Measurements from ENCODE around the gene GRXCR1. TPM values are rescaled to one million over a fixed set of nuclear protein-coding genes. Genes with fewer than 3 reads are reported as not detected.

The GRXCR1 gene
- total RNA-seq, 1 experiment from 2014 or later = not detected

GRCh38 chr4:42906891-42907759 is 14.6 kb downstream of the GRXCR1 start:
- no peak for DNase-seq
- no peaks in the 10 kb centered on the region for H3K36me3 ChIP-seq (replicated peaks; ENCODE audit: control insufficient read depth, insufficient read depth, low read length)
- no peaks in the 10 kb centered on the region for H3K27me3 ChIP-seq (ENCODE audit: control insufficient read depth, insufficient read depth, low read length)
- H3K4me3 ChIP-seq (ENCODE audit: insufficient read depth, low read depth, low read length) = no peak overlapping the region

DNA sequence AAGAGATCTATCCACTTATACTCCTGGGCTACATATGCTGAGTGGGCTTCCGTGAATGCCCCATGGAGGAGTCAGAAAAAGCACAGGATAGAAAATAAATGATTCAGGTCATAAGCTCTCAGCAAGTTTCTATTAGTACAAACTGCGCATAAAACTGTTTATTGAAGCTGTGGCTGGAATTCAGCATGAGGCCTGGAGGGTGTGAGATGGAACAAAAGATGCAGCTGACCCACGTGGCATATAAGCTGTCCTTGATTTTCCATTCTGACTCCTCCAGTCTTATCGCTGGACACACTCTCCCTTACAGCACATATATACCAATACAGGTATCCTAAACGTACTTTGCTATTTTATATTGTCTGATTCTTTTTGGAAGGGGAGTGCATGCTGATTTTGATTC is 17.9 kb downstream of the GRXCR1 start:
- DNase-seq = no peak
- no peaks in the 10 kb centered on the region for H3K27me3 ChIP-seq (ENCODE audit: control insufficient read depth, insufficient read depth, low read length)
- H3K4me3 ChIP-seq (ENCODE audit: insufficient read depth, low read depth, low read length) = no peak overlapping the region
- no peaks in the 10 kb centered on the region for H3K36me3 ChIP-seq (replicated peaks; ENCODE audit: control insufficient read depth, insufficient read depth, low read length)

- H3K36me3 ChIP-seq (replicated peaks; ENCODE audit: control insufficient read depth, insufficient read depth, low read length) = no peaks in the 10 kb centered on the region
These were observed 22.4 kb downstream of the GRXCR1 start for GRCh38 chr4:42914937-42915336.

DNA sequence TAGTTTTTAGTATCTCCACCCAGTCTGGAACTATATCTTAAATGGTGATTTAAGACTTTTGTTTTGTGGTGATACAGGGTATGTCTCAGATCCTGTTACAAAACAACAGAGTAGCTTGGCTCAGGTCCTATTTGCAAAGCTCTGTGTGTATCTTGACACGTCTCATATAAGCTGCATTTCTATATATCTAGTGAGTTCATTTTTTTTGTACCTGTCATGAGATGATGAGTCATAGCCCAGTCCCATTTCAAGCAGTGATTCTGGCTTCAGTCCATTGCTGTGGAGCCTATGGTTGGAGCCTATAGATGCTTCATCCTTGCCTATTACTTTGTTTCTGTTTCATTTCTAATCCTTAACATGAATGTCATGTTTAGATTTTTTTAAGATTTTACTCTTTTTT is 23.0 kb downstream of the GRXCR1 start:
- no peak overlapping the region for H3K4me3 ChIP-seq (ENCODE audit: insufficient read depth, low read depth, low read length)
- H3K27me3 ChIP-seq (ENCODE audit: control insufficient read depth, insufficient read depth, low read length) = no peaks in the 10 kb centered on the region
- no peaks in the 10 kb centered on the region for H3K36me3 ChIP-seq (replicated peaks; ENCODE audit: control insufficient read depth, insufficient read depth, low read length)
- DNase-seq = no peak

More at GRCh38 chr4:42914937-42915336, 22.4 kb downstream of the GRXCR1 start:
- DNase-seq = no peak
- Histone ChIP-seq H3K4me3 (ENCODE audit: insufficient read depth, low read depth, low read length) (no peak overlapping the region), H3K27me3 (ENCODE audit: control insufficient read depth, insufficient read depth, low read length) (no peaks in the 10 kb centered on the region)

DNA sequence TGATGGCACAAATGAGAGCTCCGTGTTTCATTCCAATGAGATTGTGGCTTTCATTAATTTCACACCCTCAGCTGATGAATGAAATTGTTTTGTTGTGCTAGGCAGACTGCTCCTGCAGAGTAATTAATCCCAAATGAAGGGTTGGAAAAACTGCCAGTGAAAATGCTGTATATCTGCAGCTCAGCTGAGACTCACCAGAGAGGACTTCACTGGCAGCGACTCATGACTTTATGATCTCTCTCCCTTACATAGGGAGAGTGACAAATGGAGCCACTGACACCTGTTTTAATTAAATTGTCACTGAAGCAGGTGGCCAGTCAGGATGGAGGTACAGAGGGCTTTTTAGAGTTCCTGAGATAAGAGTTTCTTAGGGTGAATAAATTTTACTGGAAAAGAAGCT is 24.8 kb downstream of the GRXCR1 start:
- DNase-seq = no peak
- H3K27me3 ChIP-seq (ENCODE audit: control insufficient read depth, insufficient read depth, low read length) = no peaks in the 10 kb centered on the region

DNA sequence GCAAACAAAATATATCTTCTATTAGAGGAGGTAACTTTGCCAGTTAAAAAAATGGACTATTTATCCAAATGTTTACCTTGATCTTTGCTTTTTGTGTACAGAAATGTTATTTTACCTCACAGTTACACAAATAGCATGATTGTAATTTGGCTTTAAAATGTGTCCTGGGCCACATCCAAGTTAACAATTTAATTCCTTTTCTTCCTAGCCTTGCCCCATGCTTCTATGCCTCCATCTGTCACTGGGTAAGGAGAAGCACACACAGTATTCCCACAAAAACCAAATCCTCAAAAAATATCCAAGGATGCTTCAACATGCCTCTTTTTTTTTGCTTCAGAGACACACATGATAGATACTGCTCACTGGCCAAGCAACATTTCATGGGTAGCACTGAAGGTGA is 30.9 kb downstream of the GRXCR1 start:
- no peak for DNase-seq
- H3K36me3 ChIP-seq (replicated peaks; ENCODE audit: control insufficient read depth, insufficient read depth, low read length) = no peaks in the 10 kb centered on the region
- H3K27me3 ChIP-seq (ENCODE audit: control insufficient read depth, insufficient read depth, low read length) = no peaks in the 10 kb centered on the region
- no peak overlapping the region for H3K4me3 ChIP-seq (ENCODE audit: insufficient read depth, low read depth, low read length)

More for the DNA sequence above, 24.8 kb downstream of the GRXCR1 start:
- Histone ChIP-seq H3K36me3 (replicated peaks; ENCODE audit: control insufficient read depth, insufficient read depth, low read length) (no peaks in the 10 kb centered on the region), H3K4me3 (ENCODE audit: insufficient read depth, low read depth, low read length) (no peak overlapping the region)

DNA sequence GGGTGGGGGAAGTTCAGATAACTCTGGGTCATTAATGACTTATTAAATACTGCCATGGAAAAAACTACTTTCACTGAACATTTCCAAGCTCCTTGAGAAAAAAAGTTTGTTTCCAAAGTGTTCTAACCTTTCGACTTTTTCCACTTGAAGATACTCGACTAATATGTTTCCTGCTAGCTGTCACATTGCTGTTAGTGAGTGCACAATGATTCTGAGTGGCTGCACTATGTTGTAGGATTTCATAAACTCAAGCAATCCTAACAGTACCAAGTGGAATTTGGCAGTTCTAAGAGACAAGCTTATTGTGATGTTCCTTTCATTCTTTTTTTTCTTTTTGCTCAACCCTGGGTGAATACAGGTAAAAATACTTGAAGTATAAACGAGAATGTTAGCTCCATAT is 33.4 kb downstream of the GRXCR1 start:
- no peak for DNase-seq
- Histone ChIP-seq H3K27me3 (ENCODE audit: control insufficient read depth, insufficient read depth, low read length) (no peaks in the 10 kb centered on the region), H3K36me3 (replicated peaks; ENCODE audit: control insufficient read depth, insufficient read depth, low read length) (no peaks in the 10 kb centered on the region), H3K4me3 (ENCODE audit: insufficient read depth, low read depth, low read length) (no peak overlapping the region)

- Histone ChIP-seq H3K4me3 (ENCODE audit: insufficient read depth, low read depth, low read length) (no peak overlapping the region), H3K27me3 (ENCODE audit: control insufficient read depth, insufficient read depth, low read length) (no peaks in the 10 kb centered on the region), H3K36me3 (replicated peaks; ENCODE audit: control insufficient read depth, insufficient read depth, low read length) (no peaks in the 10 kb centered on the region)
- DNase-seq = no peak
These were observed 35.4 kb downstream of the GRXCR1 start for GRCh38 chr4:42927946-42928345.

DNA sequence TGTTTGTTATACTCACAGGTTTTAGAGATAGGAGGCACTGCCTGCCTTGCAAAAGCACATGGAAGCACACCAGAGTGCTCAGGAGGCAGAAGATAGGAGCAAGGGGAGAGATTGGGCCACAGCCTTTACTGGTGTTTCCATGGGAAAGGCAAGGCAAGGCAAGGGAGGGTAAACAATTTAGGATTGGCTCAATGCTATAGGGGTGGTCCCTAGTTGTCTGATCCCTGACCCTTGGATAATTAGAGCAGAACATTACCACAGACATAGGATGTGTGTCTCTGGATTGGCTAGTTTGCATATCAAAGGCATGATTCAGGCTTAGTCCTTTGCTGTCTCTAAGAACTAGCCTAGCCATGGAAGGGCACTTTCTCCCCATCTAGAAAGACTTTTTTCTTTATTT is 36.1 kb downstream of the GRXCR1 start:
- Histone ChIP-seq H3K27me3 (ENCODE audit: control insufficient read depth, insufficient read depth, low read length) (no peaks in the 10 kb centered on the region), H3K36me3 (replicated peaks; ENCODE audit: control insufficient read depth, insufficient read depth, low read length) (no peaks in the 10 kb centered on the region), H3K4me3 (ENCODE audit: insufficient read depth, low read depth, low read length) (no peak overlapping the region)
- DNase-seq = no peak

- no peak overlapping the region for H3K4me3 ChIP-seq (ENCODE audit: insufficient read depth, low read depth, low read length)
- H3K36me3 ChIP-seq (replicated peaks; ENCODE audit: control insufficient read depth, insufficient read depth, low read length) = no peaks in the 10 kb centered on the region
- DNase-seq = no peak
- no peaks in the 10 kb centered on the region for H3K27me3 ChIP-seq (ENCODE audit: control insufficient read depth, insufficient read depth, low read length)
These were observed 49.7 kb downstream of the GRXCR1 start for GRCh38 chr4:42942216-42942615.

- DNase-seq = no peak
- Histone ChIP-seq H3K4me3 (ENCODE audit: insufficient read depth, low read depth, low read length) (no peak overlapping the region), H3K36me3 (replicated peaks; ENCODE audit: control insufficient read depth, insufficient read depth, low read length) (no peaks in the 10 kb centered on the region), H3K27me3 (ENCODE audit: control insufficient read depth, insufficient read depth, low read length) (no peaks in the 10 kb centered on the region)
These were observed 53.4 kb downstream of the GRXCR1 start for GRCh38 chr4:42945874-42946273.

- no peak for DNase-seq
- H3K36me3 ChIP-seq (replicated peaks; ENCODE audit: control insufficient read depth, insufficient read depth, low read length) = no peaks in the 10 kb centered on the region
These were observed 60.8 kb downstream of the GRXCR1 start for GRCh38 chr4:42953321-42953720.

DNA sequence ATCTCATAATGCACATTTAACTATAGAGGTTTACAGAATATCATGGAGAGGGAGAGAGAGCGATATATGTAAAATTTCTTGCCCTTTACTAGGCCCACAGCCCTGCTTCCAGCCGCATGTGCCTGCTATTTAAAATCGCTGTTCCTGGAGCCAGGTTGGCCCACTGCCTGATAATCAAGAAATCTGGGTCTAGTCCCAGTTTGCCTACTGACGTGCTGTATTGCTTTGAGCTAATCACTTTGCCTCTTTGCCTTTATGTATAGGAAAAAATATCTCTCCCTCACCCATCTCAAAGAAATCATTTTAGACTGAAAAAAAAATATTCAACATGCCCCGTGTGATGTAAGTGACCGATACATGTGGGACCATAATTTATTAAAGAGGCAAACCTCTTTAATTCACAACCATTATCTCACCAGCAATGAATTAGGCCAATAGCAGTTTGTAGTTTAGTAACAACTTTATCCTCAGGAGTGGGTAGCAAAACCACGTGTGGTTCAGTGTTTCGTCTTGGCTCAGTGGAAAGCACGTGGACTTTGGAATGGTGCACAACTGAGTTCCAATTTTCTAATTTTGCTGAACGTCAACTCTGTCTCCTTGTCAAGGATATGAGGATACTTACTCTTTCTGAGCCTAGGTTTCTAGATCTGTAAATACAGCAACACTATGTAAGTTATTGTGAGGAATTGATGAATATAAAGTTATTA is 62.6 kb downstream of the GRXCR1 start:
- H3K27me3 ChIP-seq (ENCODE audit: control insufficient read depth, insufficient read depth, low read length) = no peaks in the 10 kb centered on the region
- DNase-seq = no peak
- no peak overlapping the region for H3K4me3 ChIP-seq (ENCODE audit: insufficient read depth, low read depth, low read length)
- no peaks in the 10 kb centered on the region for H3K36me3 ChIP-seq (replicated peaks; ENCODE audit: control insufficient read depth, insufficient read depth, low read length)

More at GRCh38 chr4:42953321-42953720, 60.8 kb downstream of the GRXCR1 start:
- H3K27me3 ChIP-seq (ENCODE audit: control insufficient read depth, insufficient read depth, low read length) = no peaks in the 10 kb centered on the region
- H3K4me3 ChIP-seq (ENCODE audit: insufficient read depth, low read depth, low read length) = no peak overlapping the region

GRCh38 chr4:42955746-42956505 is 63.4 kb downstream of the GRXCR1 start:
- no peaks in the 10 kb centered on the region for H3K36me3 ChIP-seq (replicated peaks; ENCODE audit: control insufficient read depth, insufficient read depth, low read length)
- no peaks in the 10 kb centered on the region for H3K27me3 ChIP-seq (ENCODE audit: control insufficient read depth, insufficient read depth, low read length)
- no peak for DNase-seq
- no peak overlapping the region for H3K4me3 ChIP-seq (ENCODE audit: insufficient read depth, low read depth, low read length)

All from H7 (cell line).